GM19043 (cell line): Measurements from ENCODE around the gene CATSPERB.
"Not testable (repeated sequence)": the region's sequence is repeated elsewhere in the genome, so short reads cannot be mapped to it uniquely, and the experiment has no call there.

Experiments used
- ATAC-seq: cut with Tn5 transposase; IDR thresholded peaks from one replicate; pipeline ENCODE4 v1.9.1; 2021; ENCODE audit warnings: low read depth; ENCODE audit not compliant: unreplicated experiment

The CATSPERB gene

GRCh38 chr14:91732859-91733477 is 1.1 kb upstream of the CATSPERB start:
- no peak for ATAC-seq

GRCh38 chr14:91732439-91732838 is 553 bp upstream of the CATSPERB start:
- ATAC-seq = no peak

DNA sequence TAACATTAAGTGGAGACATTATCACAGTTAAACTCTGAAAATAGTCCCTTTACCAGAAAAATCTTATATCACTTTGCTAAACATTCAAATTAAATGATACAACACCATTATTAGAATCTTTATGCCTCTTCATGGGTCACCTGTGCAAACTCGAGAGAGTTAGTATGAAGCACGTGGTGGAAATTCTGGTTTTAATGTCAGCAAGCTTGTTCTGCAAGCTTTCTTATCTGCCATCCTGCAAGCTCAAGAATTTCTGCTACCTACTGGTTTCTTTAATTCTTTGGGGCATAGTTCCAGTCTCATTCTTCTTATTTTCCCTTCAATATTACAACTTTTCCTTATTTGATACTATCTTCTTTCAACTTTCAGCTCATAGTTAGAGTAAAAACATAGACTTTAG is 868 bp downstream of the CATSPERB start:
- ATAC-seq = no peak

GRCh38 chr14:91729756-91730155 is 2.1 kb downstream of the CATSPERB start:
- no peak for ATAC-seq

- ATAC-seq = no peak
These were observed 3.2 kb downstream of the CATSPERB start for GRCh38 chr14:91728616-91729183.

GRCh38 chr14:91727121-91727520 is 4.8 kb downstream of the CATSPERB start:
- no peak for ATAC-seq

DNA sequence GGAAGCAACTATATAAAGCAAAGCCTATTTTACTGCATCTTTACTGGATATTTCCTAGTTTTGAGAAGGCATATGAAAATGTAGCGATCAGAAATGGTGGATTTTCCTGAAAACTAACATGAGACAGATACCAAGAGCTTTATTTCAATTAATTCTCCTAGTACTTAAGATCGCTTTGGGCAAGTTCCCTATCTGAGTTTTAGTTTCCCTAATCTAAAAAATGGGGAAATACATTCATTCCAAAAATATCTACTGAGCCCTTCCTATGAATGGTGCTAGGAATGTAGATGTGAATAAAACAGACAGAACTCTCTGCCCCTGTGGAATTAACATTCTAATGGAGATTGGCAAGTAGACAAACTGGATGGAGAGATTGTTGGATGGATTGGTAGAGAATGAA is 8.4 kb downstream of the CATSPERB start:
- no peak for ATAC-seq

GRCh38 chr14:91722386-91722785 is 9.5 kb downstream of the CATSPERB start:
- no peak for ATAC-seq

GRCh38 chr14:91719839-91720238 is 12.0 kb downstream of the CATSPERB start:
- ATAC-seq = no peak

- ATAC-seq = no peak
These were observed 14.9 kb downstream of the CATSPERB start for GRCh38 chr14:91716999-91717398.

DNA sequence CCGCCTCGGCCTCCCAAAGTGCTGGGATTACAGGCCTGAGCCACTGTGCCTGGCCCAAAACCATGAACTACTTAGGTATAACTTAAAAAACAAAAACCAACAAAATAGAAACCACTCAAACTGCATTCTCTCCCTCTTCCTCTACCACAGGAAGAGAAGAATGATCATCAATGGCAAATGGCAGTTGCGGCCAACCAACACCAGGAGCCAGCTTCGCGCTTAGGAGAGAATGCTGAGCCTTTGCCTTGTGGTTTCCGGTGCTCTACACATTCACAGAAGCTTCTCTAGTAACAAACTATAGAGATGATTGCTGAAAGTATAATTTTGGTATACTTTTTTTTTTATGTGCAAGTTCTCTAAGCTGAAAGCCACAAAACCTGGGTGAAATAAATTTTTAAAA is 17.1 kb downstream of the CATSPERB start:
- ATAC-seq = no peak

DNA sequence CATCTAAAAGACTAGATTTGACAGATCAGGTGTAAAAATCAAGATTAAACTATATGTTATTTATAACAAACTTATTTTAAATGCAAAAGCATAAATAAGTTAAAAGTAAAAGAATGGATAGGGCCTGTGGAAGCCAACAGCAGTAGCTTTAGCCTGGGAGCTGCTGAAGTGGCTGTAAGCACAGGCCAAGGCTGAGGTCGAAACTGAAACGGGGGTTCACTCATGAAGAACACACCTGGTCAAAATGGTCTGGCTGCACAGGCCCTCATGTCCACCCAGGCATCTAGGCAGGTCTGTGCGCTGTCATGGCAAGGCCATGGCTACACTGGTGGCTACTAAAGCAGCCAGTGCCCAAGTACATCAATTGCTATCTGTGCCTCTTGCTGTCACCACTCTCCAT is 23.1 kb downstream of the CATSPERB start:
- no peak for ATAC-seq

DNA sequence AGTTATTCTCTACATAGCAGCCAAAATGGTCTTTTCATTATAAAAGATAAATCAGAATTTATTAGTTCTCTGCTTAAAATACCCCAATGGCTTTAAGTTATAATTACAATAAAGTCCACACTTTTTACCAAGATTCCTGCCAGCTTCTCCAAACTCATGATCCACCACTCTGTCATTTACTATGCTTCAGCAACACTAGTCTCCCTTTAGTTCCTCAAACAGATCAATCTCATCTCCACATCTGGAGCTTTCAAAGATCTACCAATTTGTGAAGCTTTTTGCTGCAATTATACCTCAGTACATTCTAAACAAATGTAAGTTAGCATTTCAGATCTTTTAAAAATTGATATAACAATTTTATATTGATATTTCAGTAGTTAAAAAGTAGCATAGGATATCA is 24.9 kb downstream of the CATSPERB start:
- ATAC-seq = no peak

DNA sequence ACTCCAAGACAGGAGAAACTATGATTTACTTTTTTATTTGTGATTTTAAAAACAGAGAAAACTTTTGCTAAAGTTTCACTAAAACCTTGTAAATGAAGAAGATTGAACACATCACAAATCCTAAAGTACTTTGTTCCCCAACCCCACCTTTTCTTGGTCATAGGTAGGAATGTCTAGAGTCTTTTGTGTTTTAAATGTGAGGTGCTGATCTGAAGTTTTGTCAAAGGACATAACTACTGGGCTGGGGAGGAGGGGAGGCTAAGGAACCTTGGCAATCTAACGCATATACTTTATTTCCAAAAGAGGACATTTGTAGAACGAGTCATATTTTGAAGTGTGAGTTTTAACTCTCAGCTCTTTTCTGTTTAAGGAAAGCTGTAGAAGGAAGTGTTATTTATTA is 37.2 kb downstream of the CATSPERB start:
- ATAC-seq = no peak

- no peak for ATAC-seq
These were observed 38.5 kb downstream of the CATSPERB start for GRCh38 chr14:91693346-91693745.

DNA sequence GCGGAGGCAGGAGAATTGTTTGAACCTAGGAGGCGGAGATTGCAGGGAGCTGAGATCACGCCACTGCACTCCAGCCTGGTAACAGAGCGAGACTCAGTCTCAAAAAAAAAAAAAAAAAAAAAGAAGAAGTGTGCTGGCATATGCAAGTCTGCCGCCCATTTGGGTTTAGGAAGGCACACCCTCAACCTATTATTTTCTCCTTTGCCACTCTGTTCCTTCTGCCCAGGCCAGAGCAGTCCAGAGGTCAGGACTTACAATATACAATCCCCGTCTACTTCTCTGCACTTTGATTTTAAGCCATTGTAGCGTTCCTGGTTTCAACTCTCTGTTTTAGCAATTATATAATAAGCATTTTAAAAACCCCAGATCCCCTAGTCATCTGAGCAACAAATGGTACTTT is 39.8 kb downstream of the CATSPERB start:
- ATAC-seq = no peak

DNA sequence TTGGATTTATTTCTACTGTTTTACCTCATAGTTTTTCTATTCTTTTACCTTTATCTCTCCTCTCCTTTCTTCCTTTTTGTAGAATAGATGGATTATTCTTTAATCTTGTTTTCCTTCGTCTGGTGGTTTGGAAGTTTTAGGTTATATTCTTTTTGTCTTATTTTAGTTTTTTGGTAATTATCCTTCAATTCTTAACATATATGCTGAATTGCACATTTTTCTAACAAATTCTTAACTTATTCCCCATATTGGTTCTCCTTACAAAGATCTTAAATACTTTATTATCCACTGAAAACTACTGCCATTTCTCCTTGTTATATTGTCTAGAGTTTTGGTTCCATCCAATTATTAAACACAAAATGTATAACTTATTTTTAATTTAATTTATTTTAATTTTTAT is 42.3 kb downstream of the CATSPERB start:
- no peak for ATAC-seq

DNA sequence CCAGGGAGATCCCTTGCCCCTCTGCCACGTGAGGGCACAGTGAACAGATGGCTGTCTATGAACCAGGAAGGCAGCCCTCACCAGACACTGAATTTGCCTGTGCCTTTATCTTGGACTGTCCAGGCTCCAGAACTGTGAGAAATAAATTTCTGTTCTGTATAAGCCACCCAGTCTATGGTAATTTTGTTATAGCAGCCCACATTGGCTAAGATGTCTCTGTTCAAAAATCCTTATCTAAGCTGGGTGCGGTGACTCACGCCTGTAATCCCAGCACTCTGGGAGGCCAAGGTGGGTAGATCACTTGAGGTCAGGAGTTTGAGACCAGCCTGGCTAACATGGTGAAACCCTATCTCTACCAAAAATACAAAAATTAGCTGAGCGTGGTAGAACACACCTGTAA is 44.5 kb downstream of the CATSPERB start:
- not testable (repeated sequence) for ATAC-seq

- ATAC-seq = no peak
These were observed 46.3 kb downstream of the CATSPERB start for GRCh38 chr14:91685600-91685999.

DNA sequence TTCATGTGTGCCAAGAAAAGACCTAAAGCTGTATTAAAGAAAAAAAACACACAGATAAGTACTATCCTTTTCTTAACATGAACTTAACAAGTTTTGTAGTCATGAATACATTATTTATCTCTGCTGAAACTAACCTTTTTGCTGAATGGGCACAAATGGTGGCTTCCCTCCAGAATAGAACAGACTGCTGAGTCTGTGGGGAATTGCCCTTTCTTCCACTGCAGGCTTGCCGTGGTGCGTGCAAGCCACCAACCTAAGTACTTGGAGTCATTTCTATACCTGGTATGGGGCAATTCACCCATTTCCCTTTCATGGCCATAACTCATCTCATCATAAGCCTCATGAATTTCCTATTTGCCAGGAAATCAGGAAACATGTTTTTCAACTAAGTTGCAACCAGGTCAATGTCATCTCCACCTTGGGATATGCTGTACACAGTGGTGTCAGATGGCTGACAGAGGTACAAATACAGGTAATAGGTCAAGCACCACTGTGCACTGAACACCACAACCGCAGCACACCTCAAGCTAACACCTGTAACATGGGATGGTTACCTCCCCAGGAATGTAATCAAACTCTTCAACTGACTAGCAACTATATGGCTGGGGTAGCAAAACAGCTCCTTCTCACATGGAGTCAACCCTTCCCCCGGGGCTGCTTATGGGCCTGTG is 49.9 kb downstream of the CATSPERB start:
- ATAC-seq = no peak

GRCh38 chr14:91681118-91681517 is 50.8 kb downstream of the CATSPERB start:
- ATAC-seq = no peak

- ATAC-seq = no peak
These were observed 52.6 kb downstream of the CATSPERB start for GRCh38 chr14:91679273-91679672.
